ACC112 (cell line): Measurements from ENCODE around the gene C22orf42.

Experiments
- H2AFZ ChIP-seq: fragments of 200-600 bp; sonication (generic); one replicate; pipeline ENCODE4 v1.6.0; 2017; ENCODE audit warnings: antibody characterized with exemption, low read length; ENCODE audit not compliant: unreplicated experiment
- H3K27ac ChIP-seq: fragments of 200-600 bp; sonication (generic); 2 replicates; pipeline ENCODE4 v1.5.1; 2014; ENCODE audit warnings: low read depth, mild to moderate bottlenecking, antibody characterized with exemption, low read length, moderate library complexity
- H3K27me3 ChIP-seq: fragments of 200-600 bp; sonication (generic); 2 replicates; pipeline ENCODE4 v1.6.1; 2014; ENCODE audit warnings: mild to moderate bottlenecking, antibody characterized with exemption, low read length, moderate library complexity, mixed read lengths; ENCODE audit not compliant: insufficient read depth
- H3K36me3 ChIP-seq: fragments of 200-600 bp; sonication (generic); 2 replicates; pipeline ENCODE4 v1.6.1; 2016; ENCODE audit warnings: mild to moderate bottlenecking, antibody characterized with exemption, low read length, moderate library complexity, mixed read lengths; ENCODE audit not compliant: insufficient read depth
- H3K4me1 ChIP-seq: fragments of 200-600 bp; sonication (generic); one replicate; pipeline ENCODE4 v1.6.1; 2016; ENCODE audit warnings: low read length, mixed read lengths; ENCODE audit not compliant: insufficient read depth, unreplicated experiment, control insufficient read depth
- H3K4me3 ChIP-seq: fragments of 200-600 bp; sonication (generic); 2 replicates; pipeline ENCODE4 v1.5.1; 2014; ENCODE audit warnings: mild to moderate bottlenecking, low read depth, low read length
- H3K79me2 ChIP-seq: fragments of 200-600 bp; sonication (generic); one replicate; pipeline ENCODE4 v1.6.0; 2016; ENCODE audit warnings: low read length; ENCODE audit not compliant: control insufficient read depth, unreplicated experiment, insufficient read depth

Gene C22orf42, protein sequence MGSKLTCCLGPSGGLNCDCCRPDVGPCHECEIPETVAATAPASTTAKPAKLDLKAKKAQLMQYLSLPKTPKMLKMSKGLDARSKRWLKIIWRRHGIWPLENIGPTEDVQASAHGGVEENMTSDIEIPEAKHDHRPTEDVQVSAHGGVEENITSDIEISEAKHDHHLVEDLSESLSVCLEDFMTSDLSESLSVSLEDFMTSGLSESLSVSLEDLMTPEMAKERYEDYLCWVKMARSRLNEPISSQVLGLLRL

DNA sequence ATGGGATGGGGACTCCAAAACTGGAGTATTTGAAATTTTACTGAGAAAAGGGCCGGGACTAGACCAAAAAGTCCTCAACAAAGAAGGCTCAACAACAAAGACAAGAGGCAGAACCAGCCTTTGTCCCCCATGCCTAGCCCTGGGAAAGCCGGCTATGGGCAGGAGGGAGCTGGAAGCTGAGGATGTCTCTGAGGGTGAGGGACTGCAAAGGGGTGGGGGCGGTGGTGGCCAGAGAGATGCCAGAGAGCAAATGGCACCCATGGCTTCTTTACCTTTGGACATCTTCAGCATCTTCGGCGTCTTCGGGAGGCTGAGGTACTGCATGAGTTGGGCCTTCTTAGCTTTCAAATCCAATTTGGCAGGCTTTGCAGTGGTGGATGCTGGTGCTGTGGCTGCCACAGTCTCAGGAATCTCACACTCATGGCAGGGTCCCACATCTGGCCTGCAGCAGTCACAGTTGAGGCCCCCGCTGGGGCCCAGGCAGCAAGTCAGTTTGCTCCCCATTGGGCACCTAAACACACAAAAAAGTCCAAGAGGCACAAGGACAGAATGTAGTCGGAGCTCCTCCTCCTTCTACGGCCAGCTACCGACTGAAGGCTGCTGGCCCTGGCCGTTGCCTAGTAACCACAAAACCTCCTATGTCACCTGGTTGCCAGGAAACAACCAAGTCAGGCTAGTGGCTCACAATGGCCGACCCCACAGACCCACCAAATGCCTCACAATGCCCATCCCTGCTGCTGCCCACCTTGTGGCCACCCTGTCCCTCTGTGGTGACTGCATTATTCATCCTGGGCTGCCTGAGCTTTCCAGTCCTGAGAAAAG is at the start of gene C22orf42:
TSS of gene C22orf42 (minus strand) at position 592 of the 822 bp plus-strand sequence. CDS start at position 504, 88 bp downstream.
- Histone ChIP-seq H2AFZ (no peak within 1 kb of the TSS), H3K36me3 (no peaks in the 10 kb centered on the region), H3K27me3 (peaks cover 27% of the 10 kb centered on the region), H3K79me2 (no peaks in the 10 kb centered on the region), H3K4me1 (no peaks in the 10 kb centered on the region), H3K4me3 (no peak within 1 kb of the TSS), H3K27ac (no peak within 1 kb of the TSS)

- no peaks in the 10 kb centered on the region for H3K36me3 ChIP-seq
- no peak overlapping the region for H3K4me3 ChIP-seq
- H3K4me1 ChIP-seq = no peaks in the 10 kb centered on the region
- no peaks in the 10 kb centered on the region for H3K79me2 ChIP-seq
- no peaks in the 10 kb centered on the region for H3K27me3 ChIP-seq
- H2AFZ ChIP-seq = no peak overlapping the region
- no peak overlapping the region for H3K27ac ChIP-seq
Observed at GRCh38 chr22:32208681-32209080, 49.6 kb upstream of the C22orf42 start.

DNA sequence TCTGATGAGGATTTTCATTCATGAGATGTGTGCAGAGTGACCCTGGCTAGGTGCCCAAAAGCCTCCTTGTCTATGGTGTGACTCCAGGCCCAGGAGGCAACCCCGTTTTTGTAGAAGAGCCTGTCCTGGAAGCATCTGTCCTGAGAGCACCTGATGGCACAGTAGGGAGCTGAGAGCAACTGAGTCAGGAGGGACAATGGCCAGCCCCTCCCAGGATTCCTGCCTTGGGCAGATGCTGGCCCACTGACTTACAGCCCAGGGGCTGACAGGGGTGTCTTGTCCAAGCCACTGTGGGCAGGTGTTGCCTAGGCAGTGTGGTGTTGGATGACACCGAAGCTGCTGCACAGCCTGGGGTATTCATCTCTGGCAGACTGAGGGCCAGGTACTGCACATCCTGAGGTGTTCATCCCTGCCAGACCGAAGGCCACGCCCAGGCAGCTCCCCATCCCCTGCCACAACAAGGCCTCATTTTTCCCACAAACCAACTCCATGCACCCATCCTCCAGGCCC is 48.9 kb upstream of the C22orf42 start:
- Histone ChIP-seq H3K27me3 (peaks cover 1% of the 10 kb centered on the region; the same call in 1 of the 2 replicates), H3K4me3 (no peak overlapping the region), H3K79me2 (no peaks in the 10 kb centered on the region)

GRCh38 chr22:32206774-32207758 is 48.0 kb upstream of the C22orf42 start:
- Histone ChIP-seq H3K27me3 (peaks cover 5% of the 10 kb centered on the region; the same call in 1 of the 2 replicates), H3K4me3 (no peak overlapping the region), H3K79me2 (no peaks in the 10 kb centered on the region), H3K36me3 (no peaks in the 10 kb centered on the region), H2AFZ (no peak overlapping the region), H3K4me1 (no peaks in the 10 kb centered on the region), H3K27ac (no peak overlapping the region)

More for the DNA sequence above, 48.9 kb upstream of the C22orf42 start:
- H2AFZ ChIP-seq = no peak overlapping the region
- no peaks in the 10 kb centered on the region for H3K4me1 ChIP-seq
- H3K27ac ChIP-seq = no peak overlapping the region
- no peaks in the 10 kb centered on the region for H3K36me3 ChIP-seq

DNA sequence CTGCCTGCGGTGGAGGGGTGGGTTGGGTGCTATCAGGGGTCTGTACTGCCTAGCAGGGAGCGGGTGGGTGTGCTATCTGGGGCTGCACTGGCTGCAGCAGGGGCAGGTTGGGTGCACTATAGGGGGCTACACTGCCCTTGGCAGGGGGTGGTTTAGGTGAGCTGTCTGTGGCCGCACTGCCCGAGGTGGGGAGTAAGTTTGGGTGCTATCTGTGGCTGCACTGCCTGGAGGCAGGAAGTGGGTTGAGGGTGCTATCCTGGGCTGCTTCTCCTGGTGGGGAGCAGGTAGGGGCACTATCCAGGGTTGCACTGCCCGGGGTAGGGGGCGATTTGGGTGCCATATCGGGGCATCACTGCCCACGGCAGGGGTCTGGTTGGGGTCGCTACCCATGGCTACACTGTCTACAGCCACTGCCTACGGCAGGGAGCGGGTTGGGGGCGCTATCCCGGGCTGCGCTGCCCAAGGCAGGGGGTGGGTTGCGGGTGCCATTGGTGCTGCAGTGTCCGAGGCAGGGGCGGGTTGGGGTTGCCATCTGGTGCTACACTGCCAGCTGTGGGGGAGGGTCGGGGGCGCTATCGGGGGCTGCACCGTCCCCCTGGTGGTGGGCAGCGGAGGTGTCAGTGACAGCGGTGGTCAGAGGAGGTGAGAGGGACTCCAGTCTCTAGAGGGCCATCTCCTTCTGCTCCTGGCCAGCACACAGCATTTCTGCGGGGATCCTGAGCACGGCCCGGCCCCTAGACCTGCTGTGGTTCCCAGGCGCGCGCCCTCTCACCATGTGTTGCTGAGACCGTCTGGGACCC is 47.1 kb upstream of the C22orf42 start:
- Histone ChIP-seq H3K27me3 (peaks cover 5% of the 10 kb centered on the region; the same call in 1 of the 2 replicates), H3K27ac (no peak overlapping the region), H3K4me3 (no peak overlapping the region), H3K36me3 (no peaks in the 10 kb centered on the region), H2AFZ (no peak overlapping the region), H3K79me2 (no peaks in the 10 kb centered on the region), H3K4me1 (no peaks in the 10 kb centered on the region)

GRCh38 chr22:32204856-32205722 is 46.0 kb upstream of the C22orf42 start, which contains the start of gene RFPL2:
RFPL2 (minus strand) TSS chr22:32205073; CDS start chr22:32202451, 2,622 bp downstream.
- peaks cover 5% of the 10 kb centered on the region; the same call in 1 of the 2 replicates for H3K27me3 ChIP-seq
- H3K36me3 ChIP-seq = no peaks in the 10 kb centered on the region
- no peak within 1 kb of the TSS for H2AFZ ChIP-seq
- H3K4me1 ChIP-seq = no peaks in the 10 kb centered on the region
- no peak within 1 kb of the TSS for H3K4me3 ChIP-seq
- H3K79me2 ChIP-seq = no peaks in the 10 kb centered on the region
- no peak within 1 kb of the TSS for H3K27ac ChIP-seq

- H3K4me3 ChIP-seq = no peak overlapping the region
- H2AFZ ChIP-seq = no peak overlapping the region
Observed at GRCh38 chr22:32204040-32204855, 45.1 kb upstream of the C22orf42 start.

DNA sequence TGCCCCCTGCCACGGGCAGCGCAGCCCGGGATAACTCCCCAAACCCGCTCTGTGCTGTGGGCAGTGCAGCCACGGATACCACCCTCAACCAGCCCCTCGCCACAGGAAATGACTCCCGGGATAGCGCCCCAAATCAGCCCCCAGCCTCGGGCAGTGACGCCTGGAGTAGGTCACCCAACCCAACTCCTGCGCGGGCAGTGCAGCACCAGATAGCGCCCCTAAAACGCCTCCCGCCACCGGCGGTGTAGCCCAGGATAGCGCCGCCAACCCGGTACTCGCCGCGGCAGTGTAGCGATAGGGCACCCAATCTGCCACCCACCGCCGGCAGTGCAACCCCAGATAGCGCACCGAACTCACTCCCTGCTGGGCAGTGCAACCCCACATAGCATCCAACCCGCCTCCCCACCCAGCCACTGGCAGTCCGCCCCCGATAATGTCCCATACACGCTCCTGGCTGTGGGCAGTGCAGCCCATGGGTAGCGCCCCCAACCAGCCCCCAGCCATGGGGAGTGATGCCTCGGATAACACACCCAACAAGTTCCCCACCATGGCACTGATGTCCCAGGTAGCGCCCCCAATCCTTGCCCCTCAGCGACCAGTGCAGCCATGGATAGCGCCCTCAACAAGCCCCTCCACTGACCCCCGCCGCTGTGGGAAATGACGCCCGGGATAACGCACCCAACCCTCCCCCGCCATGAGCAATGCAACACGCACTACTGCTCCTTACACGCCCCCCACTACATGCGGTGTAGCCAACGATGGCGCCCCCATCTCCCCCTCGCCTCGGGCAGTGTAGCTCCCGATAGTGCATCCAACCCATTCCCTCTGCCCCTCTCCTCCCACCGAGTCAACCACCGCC is 44.3 kb upstream of the C22orf42 start:
- Histone ChIP-seq H3K27ac (no peak overlapping the region), H3K27me3 (peaks cover 5% of the 10 kb centered on the region; the same call in 1 of the 2 replicates), H3K4me1 (no peaks in the 10 kb centered on the region), H3K4me3 (no peak overlapping the region), H2AFZ (no peak overlapping the region), H3K36me3 (no peaks in the 10 kb centered on the region), H3K79me2 (no peaks in the 10 kb centered on the region)

More at GRCh38 chr22:32204040-32204855, 45.1 kb upstream of the C22orf42 start:
- Histone ChIP-seq H3K27ac (no peak overlapping the region), H3K4me1 (no peaks in the 10 kb centered on the region), H3K79me2 (no peaks in the 10 kb centered on the region), H3K36me3 (no peaks in the 10 kb centered on the region), H3K27me3 (peaks cover 5% of the 10 kb centered on the region; the same call in 1 of the 2 replicates)
